SH-SY5Y (cell line): ENCODE results near the gene CDH11.

Experiments used
- GATA2 ChIP-seq: IDR thresholded peaks from 2 replicates; pipeline ENCODE4 v1.6.1; 2011; ENCODE audit warnings: mild to moderate bottlenecking, low read depth, low read length
- GATA3 ChIP-seq: IDR thresholded peaks from 2 replicates; pipeline ENCODE4 v1.6.1; 2011; ENCODE audit warnings: low read depth, mild to moderate bottlenecking, low read length, moderate library complexity

The CDH11 gene

DNA sequence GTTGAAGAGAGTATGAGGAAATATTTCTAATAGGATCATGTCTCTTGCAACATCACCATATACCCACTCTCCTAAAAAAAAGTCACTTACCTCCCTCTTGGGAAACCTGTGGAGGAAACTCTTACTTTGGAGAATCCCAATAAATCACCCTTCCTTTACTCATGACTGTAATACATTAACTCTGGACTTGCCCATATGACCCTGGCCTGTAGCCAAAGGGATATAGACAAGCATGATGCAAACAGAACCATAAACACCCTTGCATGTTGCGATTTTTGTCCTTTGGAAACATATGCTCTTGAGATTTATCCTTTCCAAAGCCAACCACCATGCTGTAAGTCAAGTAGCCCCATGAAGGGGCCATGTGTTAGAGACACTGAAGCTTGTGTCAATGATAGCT is 19.5 kb downstream of the CDH11 start:
- TF ChIP-seq GATA3, result no peak
- TF ChIP-seq GATA2, result no peak

DNA sequence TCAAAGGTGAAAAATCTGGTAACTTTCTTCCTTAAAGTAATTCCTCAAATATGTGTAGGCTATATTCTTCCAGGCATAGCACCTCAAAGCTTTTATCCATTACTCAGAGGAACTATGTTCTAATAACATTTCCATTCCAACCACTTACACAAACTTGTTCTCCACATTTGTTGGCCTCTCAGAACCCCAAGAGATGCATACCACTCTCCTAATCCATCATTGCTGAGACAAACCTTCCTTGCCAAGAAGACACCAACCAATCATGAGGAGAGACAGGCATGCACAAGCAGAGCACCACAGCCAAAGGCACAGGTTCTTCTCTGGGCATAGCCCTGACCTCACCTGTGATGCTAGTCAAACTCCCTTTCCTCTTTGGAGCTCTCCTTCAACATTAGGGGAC is 20.9 kb downstream of the CDH11 start:
- TF ChIP-seq GATA3 (no peak), GATA2 (no peak)

DNA sequence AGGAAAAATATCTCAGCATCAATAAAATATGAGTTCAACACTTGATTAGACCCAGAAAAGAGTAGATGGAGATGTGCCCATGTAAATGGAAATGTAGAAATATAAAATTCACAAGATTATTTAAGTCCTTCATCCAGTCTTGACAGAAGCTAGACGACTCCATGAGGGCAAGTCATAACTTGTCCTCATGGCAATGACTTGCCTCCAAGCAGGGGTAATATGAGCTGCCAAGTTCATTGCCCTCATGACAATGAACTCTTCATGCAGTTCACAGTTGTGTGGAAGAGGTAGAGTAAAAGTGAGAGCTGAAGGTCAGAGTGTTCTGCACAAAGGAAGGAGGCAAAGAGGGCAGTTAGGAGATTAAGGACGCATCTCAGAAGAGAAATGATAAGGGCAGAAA is 22.3 kb downstream of the CDH11 start:
- TF ChIP-seq GATA3, result no peak
- TF ChIP-seq GATA2, result no peak

DNA sequence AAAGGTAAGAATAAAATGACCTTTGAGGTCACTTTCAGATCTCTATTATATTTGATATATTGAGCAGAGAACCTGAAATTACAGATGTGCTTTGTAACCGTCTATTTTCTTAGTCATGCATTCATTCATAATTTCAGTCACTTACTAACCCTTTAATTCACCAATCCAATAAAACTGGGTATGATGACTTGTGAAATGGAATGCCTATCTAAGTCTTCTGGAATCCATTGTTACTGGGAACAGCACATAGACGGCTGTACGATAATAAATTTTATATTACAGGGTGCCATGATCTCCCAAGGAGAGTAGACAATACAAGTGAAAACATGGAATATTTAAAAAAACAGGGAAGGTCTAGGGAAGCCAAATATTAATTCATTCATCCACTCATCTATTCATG is 22.9 kb downstream of the CDH11 start:
- TF ChIP-seq GATA3 (no peak), GATA2 (no peak)

DNA sequence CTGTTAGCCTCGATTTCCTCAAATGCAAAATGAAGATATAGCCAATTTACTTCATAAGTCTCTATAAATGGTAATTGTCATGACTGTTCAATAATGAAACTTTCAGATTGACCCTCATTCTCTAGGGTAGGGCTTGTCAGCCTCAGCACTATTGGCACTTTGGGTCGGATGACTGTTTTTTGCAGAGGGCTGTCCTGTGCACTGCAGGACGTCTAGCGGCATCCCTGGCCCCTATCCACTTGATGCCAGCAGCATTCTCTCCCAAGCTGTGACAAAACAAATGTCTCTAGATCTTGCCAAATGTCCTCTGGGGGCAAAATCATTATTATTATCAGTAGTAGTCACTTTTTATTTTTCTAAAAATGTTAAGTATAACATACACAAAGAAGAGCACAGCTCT is 24.6 kb downstream of the CDH11 start:
- TF ChIP-seq GATA3, result no peak
- TF ChIP-seq GATA2, result no peak

DNA sequence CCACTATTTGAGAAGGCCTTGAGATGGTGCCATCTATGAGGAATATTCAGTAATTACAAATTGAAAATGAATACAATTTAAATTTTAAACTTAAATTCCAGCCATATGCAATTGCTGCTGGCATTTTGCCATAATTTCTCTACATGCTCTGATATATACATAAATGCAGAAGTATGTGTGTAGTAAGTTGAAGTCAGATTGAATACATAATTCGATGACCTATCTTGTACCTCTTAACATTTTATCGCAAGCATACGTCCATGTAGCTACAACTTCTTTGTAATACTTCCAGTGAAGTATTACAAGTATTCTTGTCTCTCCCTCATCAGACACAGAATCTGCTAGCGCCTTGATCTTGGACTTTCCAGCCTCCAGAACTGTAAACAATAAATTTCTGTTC is 26.0 kb downstream of the CDH11 start:
- TF ChIP-seq GATA3, result no peak
- TF ChIP-seq GATA2, result no peak

DNA sequence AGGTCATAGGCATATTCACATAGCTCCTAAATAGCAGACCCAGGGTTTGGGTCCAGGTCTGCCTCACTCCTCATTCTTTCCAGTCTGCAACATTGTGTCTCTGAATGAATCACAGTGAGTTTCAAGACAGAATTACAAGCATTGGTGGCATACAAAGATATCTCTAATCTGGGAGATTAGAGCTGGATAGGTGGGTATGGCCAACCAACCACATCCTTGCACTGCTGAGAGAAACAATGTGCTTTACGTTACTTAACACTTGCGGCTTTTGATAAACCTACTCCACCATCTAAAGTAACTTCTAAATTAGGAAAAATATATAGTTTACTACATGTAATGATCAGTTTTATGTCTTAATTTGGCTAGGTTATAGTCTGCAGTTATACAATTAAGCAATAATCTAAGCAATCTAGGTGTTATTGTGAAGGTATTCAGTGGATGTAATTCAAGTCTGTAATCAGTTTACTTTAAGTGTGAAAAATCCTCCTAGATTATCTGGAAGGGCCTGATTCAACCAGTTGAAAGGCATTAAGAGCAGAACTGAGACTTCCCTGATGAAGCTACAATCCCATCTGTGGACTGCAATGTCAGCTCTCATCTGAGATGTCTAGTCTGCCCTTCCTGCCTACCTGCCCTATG is 26.7 kb downstream of the CDH11 start:
- TF ChIP-seq GATA2, result no peak
- no peak for TF ChIP-seq GATA3

DNA sequence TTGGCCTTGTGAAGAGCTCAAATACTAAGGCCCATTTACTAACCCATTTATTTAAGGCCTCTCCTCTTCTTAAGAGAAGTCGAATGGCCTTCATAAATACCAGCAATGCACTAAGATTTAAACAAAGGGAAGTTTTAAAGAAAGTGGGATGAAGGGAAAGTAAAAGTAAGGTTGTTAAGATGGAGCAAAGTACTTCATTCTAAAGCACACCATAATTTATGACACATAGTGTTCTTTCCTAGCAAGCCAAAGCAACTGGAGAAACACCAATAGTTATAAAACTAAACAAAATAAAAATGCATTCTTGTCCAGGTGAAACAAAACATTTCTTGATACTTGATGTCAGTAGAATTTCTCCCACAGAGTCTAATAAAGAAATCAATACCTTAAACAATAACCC is 27.9 kb downstream of the CDH11 start:
- TF ChIP-seq GATA3 (no peak), GATA2 (no peak)

DNA sequence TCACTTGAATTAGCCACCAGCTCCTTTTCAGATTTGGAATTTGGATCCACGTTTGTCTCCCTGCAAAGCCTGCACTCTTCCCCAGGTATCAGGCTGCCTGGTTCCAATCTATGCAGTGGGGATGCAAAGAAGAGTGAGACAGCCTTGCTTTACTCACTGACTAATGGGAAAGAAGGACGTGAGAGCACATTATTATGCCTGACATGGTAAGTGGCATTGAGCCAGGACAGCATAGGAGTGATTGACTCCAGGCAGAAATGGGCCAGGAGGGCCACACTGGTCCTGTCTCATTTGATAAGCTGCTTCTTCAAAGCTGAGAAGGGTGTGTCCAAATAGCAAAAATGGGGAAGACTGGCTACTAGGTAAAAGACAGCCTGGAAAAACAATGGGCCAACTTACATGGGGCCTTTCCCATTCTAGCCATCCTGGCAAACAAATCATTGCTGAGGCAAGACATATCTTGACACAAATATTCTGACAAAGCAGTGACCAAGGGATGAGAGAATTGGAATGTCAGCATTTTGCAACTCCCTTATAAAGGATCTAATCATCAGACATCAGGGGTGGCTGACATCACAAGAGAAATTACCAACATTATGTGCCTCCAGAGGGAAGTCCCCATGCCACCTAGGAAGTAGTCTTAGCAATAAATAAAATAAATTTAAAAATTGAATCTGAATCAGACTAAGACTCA is 38.6 kb downstream of the CDH11 start:
- no peak for TF ChIP-seq GATA3
- no peak for TF ChIP-seq GATA2

DNA sequence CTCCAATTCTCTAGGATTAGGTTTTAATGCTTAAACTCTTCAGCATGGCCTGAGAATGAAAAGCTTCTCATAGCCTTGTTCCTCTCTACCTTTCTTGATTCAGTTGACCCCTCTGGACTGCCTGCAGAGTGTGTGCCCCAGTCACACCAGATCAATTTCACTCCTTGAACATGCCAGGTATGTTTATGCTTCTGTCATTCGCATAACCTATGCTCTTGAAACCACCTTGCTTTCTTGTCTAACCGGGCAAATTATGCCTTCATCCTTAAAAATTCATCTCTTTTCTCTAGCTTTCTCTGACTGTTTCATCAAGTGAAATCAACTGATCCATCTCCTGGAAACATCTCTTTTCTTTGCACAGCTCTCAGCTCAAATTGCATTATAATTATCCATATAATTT is 42.3 kb downstream of the CDH11 start:
- TF ChIP-seq GATA2 (no peak), GATA3 (no peak)

DNA sequence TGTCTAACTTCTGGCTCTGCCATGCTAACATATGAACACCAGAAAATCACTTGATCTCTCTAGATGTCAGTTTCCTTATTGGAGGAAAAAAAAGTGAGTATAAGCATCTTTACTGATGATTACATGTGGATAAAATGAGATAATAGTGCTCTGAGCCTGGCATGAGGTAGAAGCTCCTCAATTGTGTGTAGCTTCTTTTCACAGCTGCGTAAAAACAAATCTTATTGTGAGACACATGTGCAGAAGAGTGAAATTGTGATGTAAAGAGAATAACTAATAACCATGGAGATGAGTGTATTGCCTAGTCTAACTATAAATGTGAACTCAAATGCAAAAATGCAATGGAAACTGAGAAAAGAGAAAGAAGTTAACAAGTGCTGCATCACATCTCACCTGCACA is 44.7 kb downstream of the CDH11 start:
- TF ChIP-seq GATA2 (no peak), GATA3 (no peak)

DNA sequence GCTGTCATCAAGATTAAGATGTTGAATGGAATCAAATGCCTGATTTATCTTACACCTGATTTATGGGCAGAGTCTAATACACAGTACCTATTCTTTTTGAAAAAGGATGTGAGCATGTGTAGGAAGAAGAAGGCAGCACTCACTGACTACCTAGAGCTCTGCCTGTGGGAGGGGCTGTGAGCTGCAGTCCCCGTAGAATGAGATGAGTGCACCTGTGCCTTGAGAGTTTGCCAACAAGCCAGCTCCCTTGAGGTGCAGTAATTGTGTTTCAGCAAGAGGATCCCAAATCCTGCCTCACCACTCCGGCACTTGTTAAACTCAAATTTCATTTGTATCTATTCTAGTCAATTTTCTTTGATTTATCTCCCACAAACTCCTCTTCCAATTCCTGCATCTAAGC is 46.0 kb downstream of the CDH11 start:
- TF ChIP-seq GATA3, result no peak
- no peak for TF ChIP-seq GATA2

DNA sequence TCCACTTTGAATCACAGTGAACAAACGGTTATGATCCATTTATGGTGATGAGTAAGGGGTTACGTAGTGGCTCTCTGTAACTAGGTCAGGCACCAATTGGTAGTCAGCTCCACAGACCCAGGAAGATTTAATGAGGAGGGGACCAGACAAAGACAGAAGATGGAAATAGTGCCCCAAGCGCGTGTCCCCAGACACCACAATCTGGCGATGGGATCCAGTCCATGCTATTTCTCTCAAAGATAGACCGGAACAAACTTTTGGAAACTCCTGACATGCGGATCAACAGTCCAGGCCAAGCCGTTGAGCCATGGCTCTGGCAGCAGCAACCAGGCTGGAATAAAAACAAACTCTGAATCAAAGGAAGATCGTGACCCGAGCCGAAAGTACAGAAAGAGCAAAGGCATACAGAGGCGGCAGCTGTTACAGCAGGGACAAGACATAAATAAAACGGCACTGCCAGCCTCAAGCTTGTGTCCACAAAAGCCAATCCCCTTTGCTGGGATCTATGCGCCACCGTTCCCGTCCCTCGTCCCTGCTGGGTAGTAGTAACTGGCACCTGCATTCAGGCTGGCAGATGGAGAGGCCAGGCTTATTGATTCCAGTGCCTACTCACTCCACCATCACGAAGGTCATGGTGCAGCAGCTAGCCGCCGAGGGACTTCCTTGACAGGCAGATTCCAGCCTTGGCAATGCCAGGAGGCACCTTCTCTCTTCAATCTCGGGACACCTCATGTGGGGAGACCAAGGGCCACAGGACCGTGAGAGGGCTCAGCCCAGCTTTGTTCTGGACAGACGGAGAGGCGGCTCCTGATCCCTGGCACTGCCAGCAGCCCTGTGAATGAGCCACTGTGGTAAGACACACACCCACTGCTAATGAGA is 50.2 kb downstream of the CDH11 start:
- no peak for TF ChIP-seq GATA3
- TF ChIP-seq GATA2, result no peak

DNA sequence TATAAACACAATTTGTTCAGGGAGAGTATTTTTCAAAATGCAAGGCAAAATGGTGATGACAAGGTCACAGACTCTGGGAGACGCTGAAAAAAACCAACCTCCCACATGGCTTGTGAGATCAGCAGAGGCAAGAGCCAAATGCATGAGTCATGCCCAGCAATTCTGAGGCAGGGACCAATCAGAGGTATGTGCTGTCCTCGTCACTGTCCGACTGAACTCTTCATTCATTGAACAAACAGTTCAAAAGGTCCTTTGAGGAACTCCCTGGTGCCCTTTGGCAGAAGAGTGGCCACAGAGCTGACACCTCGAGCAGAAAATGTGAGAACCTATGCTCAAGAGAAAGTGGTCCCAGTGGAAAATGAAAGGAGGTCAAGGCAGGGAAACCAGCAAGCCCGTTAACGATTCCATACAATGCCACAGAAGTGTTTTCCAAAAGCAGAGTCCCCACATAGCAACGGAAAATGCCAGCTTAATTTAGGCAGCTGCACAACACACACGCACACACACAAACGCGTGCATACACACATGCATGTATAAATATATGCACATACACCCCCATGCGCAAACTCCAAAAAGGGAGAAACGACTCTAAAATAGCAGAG is 50.9 kb downstream of the CDH11 start:
- TF ChIP-seq GATA3 (no peak), GATA2 (no peak)
